GM21526 (cell line): ENCODE measurements around the gene MAP3K20.
A peak's percentile ranks its signal among the peaks of the same experiment; 100 is the strongest.
"Not testable (repeated sequence)": the region's sequence is repeated elsewhere in the genome, so short reads cannot be mapped to it uniquely, and the experiment has no call there.

Experiments used
- ATAC-seq: cut with Tn5 transposase; IDR thresholded peaks from one replicate; pipeline ENCODE4 v1.9.1; 2021; ENCODE audit warnings: moderate library complexity; ENCODE audit not compliant: unreplicated experiment, low FRiP score

Gene MAP3K20

GRCh38 chr2:173151671-173152401, 76.2 kb downstream of the MAP3K20 start:
- ATAC-seq: peak; percentile 52

GRCh38 chr2:173153301-173153885, 77.7 kb downstream of the MAP3K20 start:
- ATAC-seq: no peak

- no peak for ATAC-seq
Measured at GRCh38 chr2:173157676-173158293, 82.1 kb downstream of the MAP3K20 start.

GRCh38 chr2:173159791-173160463, 84.3 kb downstream of the MAP3K20 start:
- no peak for ATAC-seq

- no peak for ATAC-seq
Measured at GRCh38 chr2:173160618-173161017, 85.0 kb downstream of the MAP3K20 start.

- no peak for ATAC-seq
Measured at GRCh38 chr2:173161040-173161439, 85.4 kb downstream of the MAP3K20 start.

- no peak for ATAC-seq
Measured at GRCh38 chr2:173161507-173161906, 85.9 kb downstream of the MAP3K20 start.

- ATAC-seq: not testable (repeated sequence)
Measured at GRCh38 chr2:173163357-173163756, 87.7 kb downstream of the MAP3K20 start.

- no peak for ATAC-seq
Measured at GRCh38 chr2:173164396-173164795, 88.8 kb downstream of the MAP3K20 start.

- no peak for ATAC-seq
Measured at GRCh38 chr2:173165443-173166238, 90.0 kb downstream of the MAP3K20 start.

GRCh38 chr2:173171321-173171720, 95.7 kb downstream of the MAP3K20 start:
- ATAC-seq: no peak

- no peak for ATAC-seq
Measured at GRCh38 chr2:173171924-173172643, 96.4 kb downstream of the MAP3K20 start.

GRCh38 chr2:173174339-173174738, 98.7 kb downstream of the MAP3K20 start:
- ATAC-seq: not testable (repeated sequence)

- no peak for ATAC-seq
Measured at GRCh38 chr2:173175222-173175621, 99.6 kb downstream of the MAP3K20 start.

GRCh38 chr2:173181982-173182381, 106.3 kb downstream of the MAP3K20 start:
- no peak for ATAC-seq

- ATAC-seq: no peak
Measured at GRCh38 chr2:173184031-173185004, 108.7 kb downstream of the MAP3K20 start.

- ATAC-seq: no peak
Measured at GRCh38 chr2:173185437-173185836, 109.8 kb downstream of the MAP3K20 start.

- ATAC-seq: no peak
Measured at GRCh38 chr2:173187941-173188788, 112.5 kb downstream of the MAP3K20 start.
